H1 (cell line): ENCODE data around the gene NAV2. TPM values are rescaled to one million over a fixed set of nuclear protein-coding genes. Genes with fewer than 3 reads are reported as not detected.

Source experiments
- BCL11A ChIP-seq, 2 experiments: IDR thresholded peaks; one replicate each; pipeline ENCODE4 v1.6.1; 2011; ENCODE audit warnings: low read depth in 2 of 2, low read length in 2 of 2, mild to moderate bottlenecking in 2 of 2
- E2F6 ChIP-seq: IDR thresholded peaks from 2 replicates; pipeline ENCODE4 v1.6.1; 2012; ENCODE audit warnings: inconsistent platforms
- SIX5 ChIP-seq: IDR thresholded peaks from 2 replicates; pipeline ENCODE4 v1.6.1; 2011; ENCODE audit warnings: mild to moderate bottlenecking, low read depth, low read length
- SP2 ChIP-seq: IDR thresholded peaks from 2 replicates; pipeline ENCODE4 v1.6.1; 2012; ENCODE audit warnings: mild to moderate bottlenecking, low read length, inconsistent platforms
- polyA plus RNA-seq, 7 experiments: library from polyadenylated mRNA; depleted of rRNA in 3 of 7; stranded (reverse) in 5 of 7; unstranded in 2 of 7; fragments of >200 nt in 5 of 7; fragments of 200-250 nt in 2 of 7; gene quantifications; 1 replicate in 5 of 7; 2 replicates in 1 of 7; 4 replicates in 1 of 7; pipeline versions ENCODE4 v1.2.1 to v1.2.3, GENCODE V29; 2011 to 2013; ENCODE audit warnings: missing spikeins in 2 of 7, mixed read lengths in 2 of 7
- total RNA-seq: library from RNA; stranded (reverse); fragmentation: NEBNext Ultra II Directional; extraction: Animal tissue kit (Norgen Biotek cat#: 25700); gene quantifications from 2 replicates; pipeline ENCODE4 v1.2.1, GENCODE V29; 2021

Gene NAV2
- total and polyA plus RNA-seq, 2 of the 8 experiments (the other 6 are each of a cell fraction or from before 2014, with no cell fraction given) = 35.6 to 73.6 TPM

- TF ChIP-seq E2F6 = no peak
- no peak for TF ChIP-seq SP2
- TF ChIP-seq SIX5 = no peak
- TF ChIP-seq BCL11A (IDR thresholded peaks at IDR 0.05; ENCODE audit: low read depth in 2 of 2, low read length in 2 of 2) = no peak
- TF ChIP-seq, all 59 proteins: peak for 0
These were observed 283.9 kb downstream of the NAV2 start (continued) for GRCh38 chr11:19996571-19996970.
